SK-N-SH (cell line): ENCODE data around the gene AKR1D1. TPM values are rescaled to one million over a fixed set of nuclear protein-coding genes. Genes with fewer than 3 reads are reported as not detected.

ENCODE experiments used
- CTCF ChIA-PET: fragments of 300-600, 350-600 bp; formaldehyde crosslinking; extraction: SDS; loops from one replicate; lab custom pipeline; 2021; lab: Yijun Ruan, JAX
- POLR2A ChIA-PET: fragments of 350-600 bp; sonication (Branson Sonifier 250); formaldehyde crosslinking; extraction: SDS; loops from one replicate; lab custom pipeline; 2020; ENCODE audit warnings: antibody characterized with exemption, inconsistent platforms; lab: Yijun Ruan, JAX
- DNase-seq: peaks from one replicate; pipeline ENCODE4 v3.0.0; 2012
- H2AFZ ChIP-seq: fragments of 200-600 bp; sonication (generic); 2 replicates; pipeline ENCODE4 v1.8.1; 2016; ENCODE audit warnings: antibody characterized with exemption, mild to moderate bottlenecking, low read depth
- H3F3A ChIP-seq: fragments of 200-600 bp; sonication (generic); replicated peaks from 2 replicates; pipeline ENCODE3; 2016; ENCODE audit warnings: antibody characterized with exemption, mild to moderate bottlenecking; ENCODE audit not compliant: insufficient read depth
- H3K27ac ChIP-seq, 2 experiments: fragments of 200-500 bp in 1 of 2; fragments of 200-600 bp in 1 of 2; sonication (Bioruptor generic) in 1 of 2; sonication (generic), shearing (Covaris generic) in 1 of 2; 2 replicates each; pipeline versions ENCODE4 v1.5.1 to v1.6.1; 2014 to 2016; ENCODE audit warnings: low read depth in 2 of 2, inconsistent platforms in 1 of 2, low read length in 1 of 2, mild to moderate bottlenecking in 1 of 2, mixed read lengths in 1 of 2
- H3K27me3 ChIP-seq: fragments of 200-600 bp; sonication (generic), shearing (Covaris generic); 2 replicates; pipeline ENCODE4 v1.6.1; 2016; ENCODE audit warnings: mixed run types; ENCODE audit not compliant: insufficient read depth
- H3K36me3 ChIP-seq, 2 experiments: fragments of 200-500 bp in 1 of 2; fragments of 200-600 bp in 1 of 2; sonication (Bioruptor generic) in 1 of 2; sonication (generic) in 1 of 2; replicated peaks in 1 of 2; 2 replicates each; pipeline versions ENCODE3 to v1.5.1; 2014 to 2016; ENCODE audit warnings: low read length in 1 of 2, mild to moderate bottlenecking in 1 of 2; ENCODE audit not compliant: insufficient read depth in 2 of 2, control insufficient read depth in 1 of 2
- H3K4me1 ChIP-seq, 2 experiments: fragments of 200-500 bp in 1 of 2; fragments of 200-600 bp in 1 of 2; sonication (Bioruptor generic) in 1 of 2; sonication (generic), shearing (Covaris generic) in 1 of 2; 2 replicates each; pipeline versions ENCODE4 v1.5.1 to v1.6.1; 2014 to 2016; ENCODE audit warnings: low read depth in 1 of 2, low read length in 1 of 2, mixed run types in 1 of 2; ENCODE audit not compliant: insufficient read depth in 2 of 2, control insufficient read depth in 1 of 2
- H3K4me2 ChIP-seq: fragments of 200-600 bp; sonication (generic), shearing (Covaris generic); 2 replicates; pipeline ENCODE4 v1.6.1; 2017; ENCODE audit warnings: mixed run types
- H3K4me3 ChIP-seq, 2 experiments: fragments of 200-500 bp in 1 of 2; fragments of 200-600 bp in 1 of 2; sonication (Bioruptor generic) in 1 of 2; sonication (generic), shearing (Covaris generic) in 1 of 2; 2 replicates each; pipeline versions ENCODE4 v1.5.1 to v1.8.1; 2014 to 2016; ENCODE audit warnings: low read depth in 2 of 2, inconsistent platforms in 1 of 2, low read length in 1 of 2, mild to moderate bottlenecking in 1 of 2, mixed read lengths in 1 of 2, moderate library complexity in 1 of 2
- H3K79me2 ChIP-seq: fragments of 200-600 bp; sonication (generic); 2 replicates; pipeline ENCODE4 v1.8.1; 2017; ENCODE audit warnings: mild to moderate bottlenecking; ENCODE audit not compliant: insufficient read depth
- H3K9ac ChIP-seq: fragments of 200-600 bp; sonication (generic); 2 replicates; pipeline ENCODE4 v1.6.1; 2017; ENCODE audit warnings: mixed run types
- H3K9me2 ChIP-seq: fragments of 200-600 bp; sonication (generic); 2 replicates; pipeline ENCODE4 v1.6.1; 2017; ENCODE audit warnings: mixed run types
- H3K9me3 ChIP-seq: fragments of 200-600 bp; sonication (generic); 2 replicates; pipeline ENCODE4 v1.6.1; 2017; ENCODE audit warnings: mixed run types, mild to moderate bottlenecking, moderate library complexity
- H4K20me1 ChIP-seq: fragments of 200-600 bp; sonication (generic); 2 replicates; pipeline ENCODE4 v1.6.1; 2017; ENCODE audit warnings: mild to moderate bottlenecking, mixed run types; ENCODE audit not compliant: insufficient read depth
- CHD2 ChIP-seq: fragments of 150-350 bp; IDR thresholded peaks from 2 replicates; pipeline ENCODE4 v1.6.1; 2018; ENCODE audit warnings: low read length; ENCODE audit not compliant: partially characterized antibody
- ELF1 ChIP-seq: IDR thresholded peaks from 2 replicates; pipeline ENCODE4 v1.4.0; 2012
- FOXJ3 ChIP-seq: sonication (generic); formaldehyde crosslinking; IDR thresholded peaks from 2 replicates; pipeline ENCODE4 v1.5.1; 2020; ENCODE audit warnings: mild to moderate bottlenecking, missing genetic modification reagents
- FOXM1 ChIP-seq: IDR thresholded peaks from 2 replicates; pipeline ENCODE4 v1.4.0; 2012; ENCODE audit warnings: low read depth, mild to moderate bottlenecking
- GATA2 ChIP-seq: sonication (generic); formaldehyde crosslinking; IDR thresholded peaks from 2 replicates; pipeline ENCODE4 v1.5.0; 2020; ENCODE audit warnings: mild to moderate bottlenecking, missing genetic modification reagents
- IRF3 ChIP-seq: fragments of 150-350 bp; IDR thresholded peaks from 2 replicates; pipeline ENCODE4 v1.6.1; 2016; ENCODE audit warnings: mild to moderate bottlenecking, low read depth, low read length
- JUND ChIP-seq: IDR thresholded peaks from 2 replicates; pipeline ENCODE4 v1.4.0; 2012
- MEF2A ChIP-seq: IDR thresholded peaks from 2 replicates; pipeline ENCODE4 v1.4.0; 2012; ENCODE audit warnings: low read depth, borderline replicate concordance
- MXI1 ChIP-seq: IDR thresholded peaks from 2 replicates; pipeline ENCODE4 v1.6.1; 2012; ENCODE audit warnings: mild to moderate bottlenecking, low read depth, low read length, improper control_type of control experiment
- RCOR1 ChIP-seq: fragments of 150-350 bp; IDR thresholded peaks from 2 replicates; pipeline ENCODE4 v1.6.1; 2017; ENCODE audit warnings: antibody characterized with exemption, low read length
- RFX5 ChIP-seq: IDR thresholded peaks from 2 replicates; pipeline ENCODE4 v1.6.1; 2012; ENCODE audit warnings: mild to moderate bottlenecking, improper control_type of control experiment, low read length
- SIN3A ChIP-seq: IDR thresholded peaks from 2 replicates; pipeline ENCODE4 v1.6.1; 2012; ENCODE audit warnings: low read depth, mild to moderate bottlenecking, low read length, moderate library complexity, borderline replicate concordance
- TCF12 ChIP-seq: IDR thresholded peaks from 2 replicates; pipeline ENCODE4 v1.4.0; 2012
- YY1 ChIP-seq: IDR thresholded peaks from 2 replicates; pipeline ENCODE4 v1.4.0; 2012; ENCODE audit warnings: low read depth, mild to moderate bottlenecking
- WGBS: methylation state at CpG from one replicate; pipeline ENCODE4 v1.1.6; 2017; ENCODE audit warnings: low lambda C conversion rate; 5-methylcytosine and 5-hydroxymethylcytosine counted together
- polyA plus RNA-seq, 3 experiments: library from polyadenylated mRNA; depleted of rRNA; stranded (reverse); fragments of >200 nt; gene quantifications; 2 replicates each; pipeline ENCODE4 v1.2.3, GENCODE V29; 2012
- TF ChIP-seq, protein P1 (sequence below): IDR thresholded peaks from 2 replicates; pipeline ENCODE4; 2012

The AKR1D1 gene
- polyA plus RNA-seq, 1 of the 3 experiments (the other 2 are of a cell fraction) = not detected

DNA sequence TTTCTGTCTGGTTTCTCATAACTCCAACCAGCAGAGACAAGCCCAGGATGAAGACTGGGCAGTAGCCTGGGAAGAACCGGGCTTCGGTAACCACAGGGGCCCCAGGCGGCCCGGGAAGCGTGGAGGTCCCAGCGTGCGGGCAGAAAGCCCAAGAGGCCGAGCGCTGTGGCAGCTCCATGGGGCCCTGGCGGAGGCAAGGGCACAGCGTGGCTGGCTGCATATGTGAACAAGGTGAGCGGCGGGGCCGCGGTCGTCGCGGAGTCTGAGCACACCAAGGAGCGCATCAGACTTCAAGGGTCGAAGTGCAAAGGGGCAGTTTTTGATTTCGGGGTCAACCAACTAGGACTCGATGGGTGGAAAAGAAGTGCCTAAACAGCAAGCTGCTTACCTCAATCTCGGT is 45.9 kb downstream of the AKR1D1 start:
- Histone ChIP-seq H2AFZ (no peak overlapping the region), H3K9ac (no peak overlapping the region), H3K27ac (no peak overlapping the region), H3K9me2 (no peaks in the 10 kb centered on the region), H3F3A (no peaks in the 10 kb centered on the region), H3K9me3 (peaks cover 4% of the 10 kb centered on the region; the same call in 1 of the 2 replicates), H3K4me2 (no peak overlapping the region), H4K20me1 (no peaks in the 10 kb centered on the region), H3K36me3 (no peaks in the 10 kb centered on the region), H3K79me2 (no peaks in the 10 kb centered on the region), H3K27me3 (no peaks in the 10 kb centered on the region), H3K4me1 (peaks cover 0 to 4% of the 10 kb centered on the region in 2 experiments; a peak in 1 of 4 replicates), H3K4me3 (no peak overlapping the region)
- POLR2A ChIA-PET = no interaction called here
- TF ChIP-seq MEF2A (no peak), GATA2 (no peak), RCOR1 (no peak), YY1 (no peak)
- WGBS = 77% methylated on average over 23 of the region's 23 CpGs
- CTCF ChIA-PET = no interaction called here
- DNase-seq = no peak

DNA sequence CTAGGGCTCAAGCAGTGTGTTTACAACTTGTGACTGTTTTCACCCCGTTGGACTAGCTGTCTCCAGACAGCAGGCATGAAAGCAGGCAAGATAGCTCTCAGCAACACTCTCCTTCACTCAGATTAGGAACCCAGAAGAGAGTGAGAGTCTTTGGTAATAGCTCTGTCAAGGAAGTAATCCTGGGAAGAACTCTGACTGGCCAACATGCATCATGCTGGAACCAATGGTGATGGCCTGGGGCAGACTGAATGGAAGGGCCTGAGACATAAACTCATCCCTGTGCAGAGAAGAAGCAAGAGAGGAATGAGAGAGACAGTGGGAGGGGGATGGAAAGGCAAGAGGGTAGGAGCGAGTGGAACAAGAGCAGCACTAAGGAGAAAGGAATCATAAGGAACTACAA is 48.9 kb downstream of the AKR1D1 start:
- H4K20me1 ChIP-seq = no peaks in the 10 kb centered on the region
- DNase-seq = no peak
- no peak overlapping the region for H3K4me2 ChIP-seq
- peaks cover 0 to 4% of the 10 kb centered on the region in 2 experiments; a peak in 1 of 4 replicates for H3K4me1 ChIP-seq
- CTCF ChIA-PET = interaction anchor here (1.1 kb wide), 1 partner anchor 614 kb away, joined by 5 read pairs; no protein-coding TSS in a partner anchor
- H3K9me3 ChIP-seq = no peaks in the 10 kb centered on the region
- no peak overlapping the region for H3K4me3 ChIP-seq
- POLR2A ChIA-PET = no interaction called here
- TF ChIP-seq RCOR1 (no peak), IRF3 (no peak), MXI1 (no peak), FOXM1 (no peak), JUND (no peak), MEF2A (no peak), RFX5 (no peak), SIN3A (no peak), ELF1 (no peak), CHD2 (no peak), TCF12 (no peak), FOXJ3 (CRISPR knock-in tag) (no peak), GATA2 (no peak)
- TF ChIP-seq, protein P1, sequence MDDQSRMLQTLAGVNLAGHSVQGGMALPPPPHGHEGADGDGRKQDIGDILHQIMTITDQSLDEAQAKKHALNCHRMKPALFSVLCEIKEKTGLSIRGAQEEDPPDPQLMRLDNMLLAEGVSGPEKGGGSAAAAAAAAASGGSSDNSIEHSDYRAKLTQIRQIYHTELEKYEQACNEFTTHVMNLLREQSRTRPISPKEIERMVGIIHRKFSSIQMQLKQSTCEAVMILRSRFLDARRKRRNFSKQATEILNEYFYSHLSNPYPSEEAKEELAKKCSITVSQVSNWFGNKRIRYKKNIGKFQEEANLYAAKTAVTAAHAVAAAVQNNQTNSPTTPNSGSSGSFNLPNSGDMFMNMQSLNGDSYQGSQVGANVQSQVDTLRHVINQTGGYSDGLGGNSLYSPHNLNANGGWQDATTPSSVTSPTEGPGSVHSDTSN = no peak
- no peaks in the 10 kb centered on the region for H3F3A ChIP-seq
- WGBS = 42% methylated on average over 2 of the region's 2 CpGs
- no peak overlapping the region for H3K9ac ChIP-seq
- H3K9me2 ChIP-seq = no peaks in the 10 kb centered on the region
- H3K27me3 ChIP-seq = no peaks in the 10 kb centered on the region
- no peaks in the 10 kb centered on the region for H3K79me2 ChIP-seq
- H3K27ac ChIP-seq = no peak overlapping the region
- H3K36me3 ChIP-seq = no peaks in the 10 kb centered on the region
- no peak overlapping the region for H2AFZ ChIP-seq
